ENCODE measurements around the gene GPS1.
A peak's percentile ranks its signal among the peaks of the same experiment; 100 is the strongest.

GPS1 gene

GRCh38 chr17:82103553-82104451 lies 52.1 kb downstream of the GPS1 start:
- DNase-seq (ENCODE audit: low read depth): no peak

DNA sequence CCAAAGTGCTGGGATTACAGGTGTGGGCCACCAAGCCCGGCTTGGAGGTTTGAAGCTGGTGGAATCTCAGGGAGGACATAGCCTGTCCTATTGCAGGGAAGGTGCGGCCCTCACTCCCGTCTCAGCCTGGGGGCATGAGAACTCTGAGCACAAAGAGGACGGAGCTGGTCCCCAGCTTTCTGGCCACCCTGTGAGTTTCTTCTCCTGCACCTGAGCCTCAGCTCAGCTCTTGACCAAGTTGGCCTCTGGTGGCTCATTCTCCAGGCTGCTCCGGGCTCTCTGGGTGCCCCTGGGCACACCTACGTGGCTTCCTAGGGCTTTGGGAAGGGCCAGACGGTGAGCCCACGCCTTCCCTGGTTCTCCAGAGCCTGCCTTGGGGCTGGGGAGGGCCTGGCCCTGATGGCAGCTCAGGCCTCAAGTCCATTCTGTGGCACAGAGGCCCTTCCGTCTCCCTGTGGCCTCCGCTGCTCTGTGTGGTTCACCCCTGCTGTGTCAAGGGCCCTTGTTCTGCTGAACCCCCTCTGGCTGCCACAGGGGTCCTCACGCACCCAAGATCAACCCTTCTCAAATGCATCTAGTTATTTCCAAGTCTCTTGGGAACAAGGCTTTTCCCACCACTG lies 53.2 kb downstream of the GPS1 start:
- no peak for DNase-seq (ENCODE audit: low read depth)

- DNase-seq (ENCODE audit: low read depth): no peak
Measured at GRCh38 chr17:82105417-82105881, 53.8 kb downstream of the GPS1 start.

GRCh38 chr17:82105882-82106687 lies 54.4 kb downstream of the GPS1 start:
- peak; percentile 78 for DNase-seq (ENCODE audit: low read depth)

DNA sequence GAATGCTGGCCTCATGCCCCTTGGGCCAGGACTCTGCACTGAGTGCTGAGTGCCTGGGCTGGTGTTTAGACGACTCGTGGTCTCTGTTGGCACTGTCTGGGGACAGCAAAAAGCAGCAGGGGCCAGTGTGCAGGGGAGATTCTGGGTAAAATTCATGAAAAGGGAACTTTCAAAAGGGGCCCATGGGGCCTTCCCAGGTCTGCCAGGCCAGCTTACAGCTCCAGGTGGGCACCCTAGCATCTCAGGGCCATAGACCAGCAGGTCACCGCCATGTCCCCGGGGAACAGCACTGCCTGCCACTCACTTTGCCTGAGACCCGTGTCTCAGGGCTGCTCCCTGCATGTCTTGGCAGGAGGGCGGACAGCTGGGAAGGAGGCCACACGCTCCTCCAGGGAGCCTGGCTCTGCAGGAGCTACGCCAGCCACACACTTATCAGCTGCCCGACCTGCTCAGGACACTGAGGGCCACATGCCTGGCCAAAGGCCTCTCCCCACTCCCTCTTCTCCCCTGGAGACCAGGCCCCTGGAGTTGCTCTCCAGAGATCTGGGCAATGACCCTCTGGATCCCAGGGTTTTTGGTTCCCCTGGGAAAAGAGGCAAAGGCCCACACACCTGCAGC lies 55.1 kb downstream of the GPS1 start:
- DNase-seq (ENCODE audit: low read depth): no peak

All from EH (cell line).